Measurements from ENCODE around the gene BCL7C.
"Not testable (repeated sequence)": the region's sequence is repeated elsewhere in the genome, so short reads cannot be mapped to it uniquely, and the experiment has no call there.

BCL7C gene

GRCh38 chr16:30893744-30894539 lies at the start of gene BCL7C:
TSS of gene BCL7C (minus strand) at chr16:30894077. CDS start at chr16:30893944, 133 bp downstream.
- peak; percentile 91 for DNase-seq

- DNase-seq: no peak
Observed at GRCh38 chr16:30942426-30942806, 48.5 kb upstream of the BCL7C start.

- peak; percentile 84 for DNase-seq
Observed at GRCh38 chr16:30941600-30942425, 47.9 kb upstream of the BCL7C start.

- not testable (repeated sequence) for DNase-seq
Observed at GRCh38 chr16:30939571-30939970, 45.7 kb upstream of the BCL7C start.

GRCh38 chr16:30937692-30938091 lies 43.8 kb upstream of the BCL7C start:
- DNase-seq: no peak

GRCh38 chr16:30934827-30935557 lies 41.1 kb upstream of the BCL7C start:
- DNase-seq: no peak

- no peak for DNase-seq
Observed at GRCh38 chr16:30931068-30931650, 37.3 kb upstream of the BCL7C start.

GRCh38 chr16:30930160-30930571 lies 36.3 kb upstream of the BCL7C start:
- no peak for DNase-seq

- DNase-seq: no peak
Observed at GRCh38 chr16:30929167-30929566, 35.3 kb upstream of the BCL7C start.

- no peak for DNase-seq
Observed at GRCh38 chr16:30928390-30928789, 34.5 kb upstream of the BCL7C start.

- DNase-seq: no peak
Observed at GRCh38 chr16:30927789-30928378, 34.0 kb upstream of the BCL7C start.

- DNase-seq: no peak
Observed at GRCh38 chr16:30926937-30927788, 33.3 kb upstream of the BCL7C start.

- DNase-seq: no peak
Observed at GRCh38 chr16:30925995-30926811, 32.3 kb upstream of the BCL7C start.

- no peak for DNase-seq
Observed at GRCh38 chr16:30925632-30925987, 31.7 kb upstream of the BCL7C start.

- DNase-seq: no peak
Observed at GRCh38 chr16:30924913-30925631, 31.2 kb upstream of the BCL7C start.

GRCh38 chr16:30924076-30924912 lies 30.4 kb upstream of the BCL7C start:
- DNase-seq: no peak

GRCh38 chr16:30923554-30924075 lies 29.7 kb upstream of the BCL7C start, which contains the start of gene FBXL19:
TSS of gene FBXL19 (plus strand) at chr16:30923572. CDS start at chr16:30925755, 2,183 bp downstream.
- no peak for DNase-seq

- peak; percentile 94 for DNase-seq
Observed at GRCh38 chr16:30922960-30923535, 29.2 kb upstream of the BCL7C start.

All from activated CD8-positive, alpha-beta memory T cell treated with anti-CD3 and anti-CD28 coated beads, Interleukin-2, amount 50 U/mL, for 48 hours (primary cell).